Transverse colon (tissue), 3 donors: Measurements from ENCODE around the gene SHLD1.

Source experiments
- EP300 ChIP-seq: sonication (generic); formaldehyde crosslinking; IDR thresholded peaks from one replicate; pipeline ENCODE4 v1.6.1; 2017; ENCODE audit warnings: antibody characterized with exemption, low read depth
- POLR2A ChIP-seq: fragments of 450-650 bp; IDR thresholded peaks from one replicate; pipeline ENCODE4 v1.6.1; 2016; ENCODE audit warnings: antibody characterized with exemption, mild to moderate bottlenecking, moderate library complexity
- TF ChIP-seq, protein P1 (sequence below), 5 experiments: fragments of 200-600 bp in 3 of 5; fragments of 450-650 bp in 2 of 5; sonication (generic) in 3 of 5; IDR thresholded peaks; 1 replicate in 2 of 5; 2 replicates in 3 of 5; pipeline ENCODE4 v1.5.1; 2016 to 2017; ENCODE audit warnings: antibody characterized with exemption in 5 of 5, inconsistent platforms in 3 of 5, mild to moderate bottlenecking in 2 of 5, moderate library complexity in 1 of 5

- TF ChIP-seq POLR2A (no peak), EP300 (no peak)
- TF ChIP-seq, protein P1, sequence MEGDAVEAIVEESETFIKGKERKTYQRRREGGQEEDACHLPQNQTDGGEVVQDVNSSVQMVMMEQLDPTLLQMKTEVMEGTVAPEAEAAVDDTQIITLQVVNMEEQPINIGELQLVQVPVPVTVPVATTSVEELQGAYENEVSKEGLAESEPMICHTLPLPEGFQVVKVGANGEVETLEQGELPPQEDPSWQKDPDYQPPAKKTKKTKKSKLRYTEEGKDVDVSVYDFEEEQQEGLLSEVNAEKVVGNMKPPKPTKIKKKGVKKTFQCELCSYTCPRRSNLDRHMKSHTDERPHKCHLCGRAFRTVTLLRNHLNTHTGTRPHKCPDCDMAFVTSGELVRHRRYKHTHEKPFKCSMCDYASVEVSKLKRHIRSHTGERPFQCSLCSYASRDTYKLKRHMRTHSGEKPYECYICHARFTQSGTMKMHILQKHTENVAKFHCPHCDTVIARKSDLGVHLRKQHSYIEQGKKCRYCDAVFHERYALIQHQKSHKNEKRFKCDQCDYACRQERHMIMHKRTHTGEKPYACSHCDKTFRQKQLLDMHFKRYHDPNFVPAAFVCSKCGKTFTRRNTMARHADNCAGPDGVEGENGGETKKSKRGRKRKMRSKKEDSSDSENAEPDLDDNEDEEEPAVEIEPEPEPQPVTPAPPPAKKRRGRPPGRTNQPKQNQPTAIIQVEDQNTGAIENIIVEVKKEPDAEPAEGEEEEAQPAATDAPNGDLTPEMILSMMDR (IDR thresholded peaks at IDR 0.05), result no peak
Measured at GRCh38 chr20:5859608-5860007, 109.4 kb downstream of the SHLD1 start.
